Tibial nerve (tissue), 4 donors: ENCODE results near the gene CCDC13. TPM values are rescaled to one million over a fixed set of nuclear protein-coding genes. Genes with fewer than 3 reads are reported as not detected.

ENCODE experiments used
- DNase-seq, 2 donors: peaks; one replicate each; pipeline ENCODE4 v3.0.0-alpha.2; 2019; ENCODE audit warnings: low spot score in 2 of 2
- H3K27ac ChIP-seq, 4 donors: fragments of 200-600 bp; sonication (generic) in 3 of 4; one replicate each; pipeline ENCODE4 v1.5.1; 2017 to 2019; ENCODE audit warnings: mild to moderate bottlenecking in 1 of 4
- H3K27me3 ChIP-seq, 2 donors: fragments of 200-600 bp; sonication (generic) in 1 of 2; one replicate each; pipeline versions ENCODE4 v1.5.1 to v1.6.0; 2017 to 2019
- H3K36me3 ChIP-seq, 3 donors: fragments of 200-600 bp; sonication (generic); one replicate each; pipeline ENCODE4 v1.5.1; 2018 to 2019
- H3K4me1 ChIP-seq, 4 donors: fragments of 200-600 bp; sonication (generic) in 3 of 4; one replicate each; pipeline ENCODE4 v1.5.1; 2017 to 2019
- H3K4me3 ChIP-seq, 4 donors: fragments of 200-600 bp; sonication (generic) in 3 of 4; one replicate each; pipeline ENCODE4 v1.5.1; 2017 to 2019; ENCODE audit warnings: mild to moderate bottlenecking in 1 of 4, moderate library complexity in 1 of 4
- H3K9me3 ChIP-seq, 4 donors: fragments of 200-600 bp; sonication (generic) in 3 of 4; one replicate each; pipeline ENCODE4 v1.5.1; 2017 to 2019
- CTCF ChIP-seq, 5 experiments: fragments of 200-600 bp in 3 of 5; fragments of 450-650 bp in 2 of 5; sonication (generic) in 3 of 5; IDR thresholded peaks; one replicate each; pipeline ENCODE4 v1.5.1; 2016 to 2019; ENCODE audit warnings: antibody characterized with exemption in 5 of 5, mild to moderate bottlenecking in 3 of 5, moderate library complexity in 2 of 5
- EP300 ChIP-seq, 2 donors: sonication (generic); formaldehyde crosslinking; IDR thresholded peaks; one replicate each; pipeline ENCODE4 v1.6.1; 2017; ENCODE audit warnings: antibody characterized with exemption in 2 of 2, mild to moderate bottlenecking in 1 of 2
- POLR2A ChIP-seq, 2 donors: fragments of 450-650 bp; IDR thresholded peaks; one replicate each; pipeline ENCODE4 v1.6.1; 2017; ENCODE audit warnings: antibody characterized with exemption in 2 of 2, mild to moderate bottlenecking in 2 of 2, moderate library complexity in 2 of 2
- WGBS, 2 donors: methylation state at CpG; one replicate each; pipeline ENCODE4 v1.1.5; 2018; 5-methylcytosine and 5-hydroxymethylcytosine counted together
- total RNA-seq, 4 donors: library from RNA; depleted of rRNA; stranded (reverse); fragments of >200 nt; gene quantifications; one replicate each; pipeline ENCODE4 v1.1.0, GENCODE V29; 2016

The CCDC13 gene
- total RNA-seq, 4 donors from 2014 or later = 1.7 to 12.6 (median 2.0) TPM

DNA sequence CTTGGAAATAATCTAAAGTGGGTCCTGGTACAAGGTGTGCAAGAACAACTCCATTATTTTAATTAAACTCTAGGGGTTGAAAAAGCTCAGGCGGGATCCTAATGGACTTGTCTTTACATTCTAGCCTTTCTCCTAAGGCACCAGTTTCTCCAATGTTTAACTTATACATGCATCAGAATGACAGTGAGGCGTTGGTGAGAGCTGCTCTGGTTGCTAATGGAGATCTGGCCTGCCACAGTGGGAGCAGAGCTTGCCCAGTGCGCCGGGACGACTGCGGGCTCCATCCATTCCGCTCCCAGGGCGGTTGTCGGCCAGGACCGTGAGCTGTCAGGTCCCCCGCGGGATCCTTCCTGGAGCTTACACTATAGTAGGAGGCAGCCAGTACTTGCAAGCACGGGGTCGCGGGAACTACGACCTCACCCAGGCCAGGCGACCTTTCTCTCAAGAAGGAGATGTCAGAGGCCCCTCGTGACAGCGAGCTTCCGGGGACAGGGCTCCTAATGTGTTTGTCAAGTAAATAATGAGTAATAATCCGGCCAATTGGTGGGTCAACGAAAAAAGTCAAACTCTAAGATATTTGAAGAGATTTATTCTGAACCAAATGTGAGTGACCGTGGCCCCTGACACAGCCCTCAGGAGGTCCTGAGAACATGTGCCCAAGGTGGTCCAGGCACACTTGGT lies 32.2 kb upstream of the CCDC13 start:
- no peaks in the 10 kb centered on the region for H3K9me3 ChIP-seq
- H3K27me3 ChIP-seq = no peaks in the 10 kb centered on the region
- H3K4me1 ChIP-seq = peaks cover 7 to 41% (median 11%) of the 10 kb centered on the region in 4 donors
- H3K27ac ChIP-seq = peak overlapping the region in 2 of 4 donors; percentile 96 to 98
- peak overlapping the region; percentile 67 to 90 (median 80) for H3K4me3 ChIP-seq
- TF ChIP-seq POLR2A (IDR thresholded peaks at IDR 0.05) (no peak), CTCF (IDR thresholded peaks at IDR 0.05) (no peak), EP300 (IDR thresholded peaks at IDR 0.05) (no peak)
- no peak for DNase-seq
- WGBS, 2 donors = 29 to 36% methylated on average over 21 to 22 of the region's 23 CpGs
- no peaks in the 10 kb centered on the region for H3K36me3 ChIP-seq

- H3K36me3 ChIP-seq = no peaks in the 10 kb centered on the region
- 0 to 2% methylated on average over 13 of the region's 13 CpGs for WGBS, 2 donors
These were observed 31.7 kb upstream of the CCDC13 start for GRCh38 chr3:42804831-42805132.

GRCh38 chr3:42804106-42804830 lies 31.2 kb upstream of the CCDC13 start, which contains the start of gene HIGD1A:
Gene HIGD1A, minus strand, starts transcription at chr3:42804490. Its CDS starts 10,237 bp downstream, at chr3:42794253.
- Histone ChIP-seq H3K27me3 (no peaks in the 10 kb centered on the region), H3K9me3 (no peaks in the 10 kb centered on the region), H3K36me3 (no peaks in the 10 kb centered on the region), H3K4me1 (peaks cover 7 to 49% (median 15%) of the 10 kb centered on the region in 4 donors), H3K4me3 (peak within 1 kb of the TSS; percentile 67 to 90 (median 80)), H3K27ac (peak within 1 kb of the TSS; percentile 86 to 98 (median 94))
- DNase-seq = peak; percentile 91 to 92
- 1% methylated on average over 45 to 61 of the region's 63 CpGs for WGBS, 2 donors
- TF ChIP-seq CTCF (IDR thresholded peaks at IDR 0.05) (peak in 2 of 5 experiments; percentile 37 to 38), EP300 (IDR thresholded peaks at IDR 0.05) (peak; percentile 86 to 98), POLR2A (IDR thresholded peaks at IDR 0.05) (peak; percentile 92 to 98)

More at GRCh38 chr3:42804831-42805132, 31.7 kb upstream of the CCDC13 start:
- Histone ChIP-seq H3K4me3 (peak overlapping the region; percentile 67 to 90 (median 80)), H3K27me3 (no peaks in the 10 kb centered on the region), H3K9me3 (no peaks in the 10 kb centered on the region), H3K27ac (peak overlapping the region; percentile 86 to 98 (median 94)), H3K4me1 (peaks cover 7 to 46% (median 14%) of the 10 kb centered on the region in 4 donors)
- DNase-seq = no peak
- TF ChIP-seq POLR2A (IDR thresholded peaks at IDR 0.05) (no peak), EP300 (IDR thresholded peaks at IDR 0.05) (no peak)

- TF ChIP-seq CTCF (IDR thresholded peaks at IDR 0.05) = no peak
- TF ChIP-seq EP300 (IDR thresholded peaks at IDR 0.05) = no peak
- Histone ChIP-seq H3K27ac (peak overlapping the region; percentile 86 to 98 (median 94)), H3K9me3 (no peaks in the 10 kb centered on the region), H3K36me3 (no peaks in the 10 kb centered on the region), H3K4me3 (peak overlapping the region; percentile 67 to 90 (median 80)), H3K27me3 (no peaks in the 10 kb centered on the region), H3K4me1 (peaks cover 7 to 49% (median 15%) of the 10 kb centered on the region in 4 donors)
- no peak for DNase-seq
- 1 to 2% methylated on average over 32 to 33 of the region's 33 CpGs for WGBS, 2 donors
These were observed 30.5 kb upstream of the CCDC13 start for GRCh38 chr3:42803414-42804105.

- no peaks in the 10 kb centered on the region for H3K36me3 ChIP-seq
- no peak for TF ChIP-seq CTCF (IDR thresholded peaks at IDR 0.05)
- no peak for TF ChIP-seq EP300 (IDR thresholded peaks at IDR 0.05)
- no peak for TF ChIP-seq POLR2A (IDR thresholded peaks at IDR 0.05)
- 32 to 41% methylated on average over 11 of the region's 11 CpGs for WGBS, 2 donors
- no peak for DNase-seq
- H3K9me3 ChIP-seq = no peaks in the 10 kb centered on the region
- H3K27me3 ChIP-seq = no peaks in the 10 kb centered on the region
- H3K4me3 ChIP-seq = peak overlapping the region; percentile 67 to 90 (median 80)
- peaks cover 7 to 49% (median 15%) of the 10 kb centered on the region in 4 donors for H3K4me1 ChIP-seq
- H3K27ac ChIP-seq = peak overlapping the region; percentile 86 to 98 (median 94)
These were observed 29.9 kb upstream of the CCDC13 start for GRCh38 chr3:42802876-42803413.
